NCI-H69 (cell line): ENCODE measurements around the gene C1QTNF5.
A peak's percentile ranks its signal among the peaks of the same experiment; 100 is the strongest.

Source experiments
- DNase-seq: peaks from one replicate; lab custom pipeline; 2025; lab: John Stamatoyannopoulos, UW

C1QTNF5 gene

DNA sequence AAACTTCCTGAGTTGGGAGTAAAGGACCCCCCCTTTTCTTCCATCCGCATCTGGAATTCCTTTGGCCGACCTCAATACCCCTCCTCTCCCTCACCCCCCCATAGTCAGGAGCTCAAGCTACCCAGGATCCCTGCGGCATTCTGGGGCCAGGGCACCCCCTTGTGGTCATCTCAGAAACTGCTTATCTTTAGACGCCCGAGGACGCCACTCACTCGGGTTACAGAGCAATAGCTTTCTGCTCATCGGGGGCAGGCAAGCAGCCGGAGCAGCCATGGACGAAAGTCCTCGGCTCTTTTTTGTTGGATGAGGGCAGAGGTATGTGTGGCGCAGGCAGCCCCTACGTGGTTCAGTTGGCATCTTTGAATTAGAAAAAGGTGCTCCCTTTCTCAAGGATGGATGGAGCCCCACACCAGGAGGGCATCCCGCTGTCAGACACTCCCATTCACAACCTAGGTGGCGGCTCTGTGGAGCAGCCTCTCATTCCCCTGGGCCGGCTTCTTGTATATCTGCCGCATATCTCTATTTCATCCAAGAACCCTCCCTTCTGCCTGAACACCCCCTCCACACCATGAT, 2.3 kb downstream of the C1QTNF5 start:
- peak; percentile 78 for DNase-seq

DNA sequence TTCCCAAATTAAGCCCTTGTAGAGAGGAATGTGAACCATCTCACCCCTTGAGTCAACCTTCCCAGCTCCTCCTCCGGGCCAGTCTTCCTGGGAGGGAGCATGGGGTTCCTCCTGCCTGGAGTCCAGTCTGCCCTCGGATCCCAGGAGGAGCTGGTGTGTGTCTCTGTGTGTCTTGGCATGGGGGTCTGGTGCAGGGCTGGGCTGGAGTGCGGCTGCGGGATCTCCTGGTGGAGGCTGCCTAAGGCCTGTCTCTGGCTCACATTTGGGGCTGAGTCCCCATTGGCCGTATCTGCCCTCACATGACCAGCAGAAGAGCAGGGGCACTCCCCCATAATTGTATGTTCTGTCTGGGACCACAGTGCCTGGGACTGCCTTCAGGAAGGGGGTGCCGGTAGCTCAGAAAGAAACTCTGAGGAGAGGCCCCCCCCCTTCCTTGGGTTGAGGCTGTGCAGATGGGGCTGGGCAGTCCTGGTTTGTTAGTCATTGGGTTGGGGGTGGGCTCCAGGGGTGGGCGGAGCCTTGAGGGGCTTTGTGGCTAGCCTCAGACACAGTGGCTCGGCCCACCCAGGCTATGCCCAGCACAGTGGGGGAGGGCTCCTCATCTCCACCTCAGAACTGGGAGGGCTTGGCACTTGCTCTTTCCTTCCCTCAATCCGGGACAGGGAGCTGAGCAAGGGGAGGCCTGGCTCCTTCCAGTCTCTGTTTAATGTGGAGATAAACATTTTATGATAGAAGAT, 2.9 kb downstream of the C1QTNF5 start:
- DNase-seq, result no peak

DNA sequence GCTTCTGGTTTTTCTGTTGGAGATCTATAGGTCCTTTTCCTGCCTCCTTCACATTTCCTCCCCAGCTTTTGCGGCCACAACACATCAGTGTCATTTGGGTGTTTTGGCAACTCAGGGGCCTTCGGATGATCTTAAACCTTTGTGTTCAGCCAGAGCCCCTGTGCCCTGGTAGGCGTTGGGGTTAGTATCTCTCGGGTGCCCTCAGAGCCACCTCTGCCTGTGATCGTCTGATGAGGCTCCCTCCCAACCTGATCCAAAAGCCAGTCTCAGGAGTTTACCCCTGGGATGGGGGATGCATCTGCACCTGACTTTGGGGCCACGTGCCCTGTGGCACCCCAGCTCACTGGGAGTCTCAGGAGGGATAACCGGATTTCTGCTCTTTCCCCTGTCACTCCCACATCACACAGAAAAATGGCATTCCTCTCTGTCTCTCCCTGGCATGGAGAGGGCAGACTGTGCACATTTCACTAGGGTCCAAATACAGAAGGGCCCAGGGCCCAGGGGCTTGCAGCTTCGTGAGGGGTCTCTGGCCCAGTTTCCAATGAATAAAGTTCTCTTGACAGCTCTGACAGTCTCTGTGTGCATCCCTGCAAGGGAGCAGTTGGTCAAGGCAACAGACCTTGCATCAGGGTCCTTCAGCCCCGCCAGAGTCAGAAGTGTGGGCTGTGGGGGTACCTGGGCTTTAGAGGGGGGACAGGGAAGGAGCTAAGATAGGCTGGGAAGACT, 3.8 kb downstream of the C1QTNF5 start:
- no peak for DNase-seq

DNA sequence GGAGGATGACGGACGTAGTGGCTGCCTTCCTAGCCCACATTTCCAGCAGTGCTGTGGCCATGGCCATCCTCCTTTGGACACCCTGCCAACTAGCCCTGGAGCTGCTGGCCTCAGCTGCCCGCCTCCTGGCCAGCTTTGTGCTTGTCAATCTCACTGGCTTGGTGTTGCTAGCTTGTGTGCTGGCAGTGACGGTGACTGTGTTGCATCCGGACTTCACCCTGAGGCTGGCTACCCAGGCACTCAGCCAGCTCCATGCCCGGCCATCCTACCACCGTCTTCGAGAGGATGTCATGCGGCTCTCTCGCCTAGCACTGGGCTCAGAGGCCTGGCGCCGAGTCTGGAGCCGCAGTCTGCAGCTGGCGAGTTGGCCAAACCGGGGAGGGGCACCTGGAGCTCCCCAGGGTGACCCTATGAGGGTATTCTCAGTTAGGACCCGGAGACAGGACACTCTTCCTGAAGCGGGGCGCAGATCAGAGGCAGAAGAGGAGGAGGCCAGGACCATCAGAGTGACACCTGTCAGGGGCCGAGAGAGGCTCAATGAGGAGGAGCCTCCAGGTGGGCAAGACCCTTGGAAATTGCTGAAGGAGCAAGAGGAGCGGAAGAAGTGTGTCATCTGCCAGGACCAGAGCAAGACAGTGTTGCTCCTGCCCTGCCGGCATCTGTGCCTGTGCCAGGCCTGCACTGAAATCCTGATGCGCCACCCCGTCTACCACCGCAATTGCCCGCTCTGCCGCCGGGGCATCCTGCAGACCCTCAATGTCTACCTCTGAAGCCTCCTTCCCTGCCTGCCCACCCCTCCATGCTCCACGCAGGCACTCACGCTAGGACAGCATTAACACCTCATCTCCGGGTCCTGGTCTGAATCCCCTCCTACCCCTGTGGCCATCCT, 4.8 kb downstream of the C1QTNF5 start:
- no peak for DNase-seq

DNA sequence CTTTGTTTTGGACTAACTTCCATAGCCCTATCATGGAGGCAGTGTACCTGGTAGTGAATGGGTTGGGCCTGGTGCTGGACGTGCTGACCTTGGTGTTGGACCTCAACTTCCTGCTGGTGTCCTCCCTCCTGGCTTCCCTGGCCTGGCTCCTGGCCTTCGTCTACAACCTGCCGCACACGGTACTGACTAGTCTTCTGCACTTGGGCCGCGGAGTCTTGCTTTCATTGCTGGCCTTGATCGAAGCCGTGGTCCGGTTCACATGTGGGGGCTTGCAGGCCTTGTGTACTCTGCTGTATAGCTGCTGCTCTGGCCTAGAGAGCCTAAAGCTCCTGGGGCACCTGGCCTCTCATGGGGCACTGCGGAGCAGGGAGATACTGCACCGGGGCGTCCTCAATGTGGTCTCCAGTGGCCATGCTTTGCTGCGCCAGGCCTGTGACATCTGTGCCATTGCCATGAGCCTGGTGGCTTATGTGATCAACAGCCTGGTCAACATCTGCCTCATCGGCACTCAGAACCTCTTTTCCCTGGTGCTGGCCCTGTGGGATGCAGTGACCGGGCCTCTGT, 5.5 kb downstream of the C1QTNF5 start:
- no peak for DNase-seq

DNA sequence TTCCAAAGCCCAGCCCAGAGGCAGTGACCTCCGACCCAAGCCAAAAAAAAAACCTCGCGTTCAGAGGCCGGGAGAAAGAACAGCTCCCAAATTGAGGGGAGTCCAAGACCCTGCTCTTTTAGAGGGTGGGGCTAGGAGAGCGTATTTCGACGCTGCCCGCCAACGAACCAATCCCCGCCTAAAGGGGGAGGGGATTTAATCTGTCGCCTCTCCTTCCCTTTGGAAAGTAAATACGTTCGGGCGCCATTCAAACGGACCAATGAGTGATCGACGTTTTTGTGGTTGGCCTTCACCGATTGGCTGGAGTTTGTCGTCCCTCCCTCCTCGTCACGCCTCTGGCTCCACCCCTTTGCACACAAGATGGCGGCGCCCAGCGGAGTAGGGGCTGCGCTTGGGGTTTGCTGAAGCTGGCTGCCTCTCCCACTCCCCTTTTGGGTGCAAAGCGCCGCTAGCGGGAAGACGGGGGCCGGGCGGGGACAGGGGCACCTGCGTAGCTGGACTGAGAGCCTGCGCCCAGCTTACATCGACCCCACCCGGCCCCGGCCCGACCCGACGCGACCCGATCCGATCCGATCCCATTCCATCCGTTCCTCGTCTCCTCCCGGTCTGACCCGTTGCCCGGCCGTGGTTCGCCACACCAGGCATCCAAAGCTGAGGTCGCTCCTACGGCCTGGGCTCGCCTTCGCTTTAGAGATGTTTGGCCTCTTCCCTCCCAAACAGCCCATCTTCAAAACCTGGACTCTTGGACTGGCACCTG, 6.3 kb downstream of the C1QTNF5 start, which contains the start of gene RNF26:
Gene RNF26 (plus strand): TSS at position 354 of the 757 bp plus-strand sequence. CDS start 596 bp downstream, outside the sequence.
- peak; percentile 100 for DNase-seq

DNA sequence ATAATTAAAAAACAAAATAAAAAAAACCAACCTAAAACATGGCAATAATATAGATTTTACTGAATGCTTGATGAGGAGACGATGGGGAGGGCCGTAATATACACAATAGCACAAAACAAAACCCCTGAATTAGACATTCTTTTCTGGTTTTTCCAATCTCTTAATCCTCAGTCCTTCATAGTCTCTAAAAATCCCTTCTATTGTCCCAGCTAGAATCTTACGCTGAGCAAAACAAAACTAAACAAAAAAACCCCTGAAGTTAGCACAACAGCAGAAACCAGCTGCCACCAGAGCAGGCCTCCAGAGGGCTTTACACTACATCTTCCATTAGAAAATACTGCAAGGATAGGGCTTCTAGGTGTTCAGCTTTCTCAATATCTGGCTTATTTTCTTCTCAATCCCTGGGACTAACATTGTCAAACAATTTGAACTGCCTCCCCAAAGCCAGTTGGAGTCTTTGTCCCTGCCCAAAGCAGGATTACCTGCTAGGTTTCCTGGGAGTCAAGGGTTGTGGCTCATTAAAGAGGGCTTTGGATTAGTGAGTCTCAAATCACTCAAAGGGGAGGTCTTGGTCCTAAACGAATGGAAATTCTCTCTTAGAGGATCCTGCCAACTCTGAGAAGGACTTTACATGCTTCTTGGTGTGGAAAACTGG, 8.4 kb downstream of the C1QTNF5 start:
- DNase-seq, result no peak

DNA sequence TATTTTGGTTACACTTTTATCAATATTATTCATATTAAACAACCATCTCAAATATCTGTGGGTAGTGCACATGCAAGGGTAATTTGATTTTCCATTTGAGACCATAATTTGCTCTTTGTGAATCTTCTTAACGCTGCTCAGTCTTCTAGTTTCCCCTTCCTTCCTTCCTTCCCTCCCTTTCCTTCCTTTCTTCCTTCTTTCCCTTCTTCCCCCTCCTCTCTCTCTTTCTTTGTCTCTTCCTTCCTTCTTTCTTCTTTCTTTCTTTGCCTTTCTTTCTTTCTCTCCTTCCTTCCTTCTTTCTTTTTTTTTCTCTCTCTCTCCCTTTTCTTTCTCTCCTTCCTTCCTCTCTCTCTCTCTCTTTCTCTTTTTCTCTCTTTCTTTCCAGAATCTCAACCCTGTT, 10.4 kb downstream of the C1QTNF5 start:
- DNase-seq, result no peak

DNA sequence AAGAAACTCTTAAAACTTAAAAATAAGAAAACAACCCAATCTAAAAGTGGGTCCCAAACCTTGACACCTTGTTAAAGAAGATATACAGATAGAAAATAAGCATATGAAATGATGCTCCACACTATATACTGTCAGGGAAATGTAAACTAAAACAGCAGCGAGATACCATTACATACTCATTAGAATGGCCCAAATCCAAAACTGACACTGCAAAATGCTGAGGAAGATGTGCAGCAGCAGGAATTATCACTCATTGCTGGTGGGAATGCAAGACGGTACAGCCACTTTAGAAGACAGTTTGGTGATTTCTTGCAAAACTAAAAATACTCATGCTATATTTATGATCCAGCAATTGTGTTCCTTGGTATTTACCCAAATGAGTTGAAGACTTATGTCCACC, 11.4 kb downstream of the C1QTNF5 start:
- no peak for DNase-seq

DNA sequence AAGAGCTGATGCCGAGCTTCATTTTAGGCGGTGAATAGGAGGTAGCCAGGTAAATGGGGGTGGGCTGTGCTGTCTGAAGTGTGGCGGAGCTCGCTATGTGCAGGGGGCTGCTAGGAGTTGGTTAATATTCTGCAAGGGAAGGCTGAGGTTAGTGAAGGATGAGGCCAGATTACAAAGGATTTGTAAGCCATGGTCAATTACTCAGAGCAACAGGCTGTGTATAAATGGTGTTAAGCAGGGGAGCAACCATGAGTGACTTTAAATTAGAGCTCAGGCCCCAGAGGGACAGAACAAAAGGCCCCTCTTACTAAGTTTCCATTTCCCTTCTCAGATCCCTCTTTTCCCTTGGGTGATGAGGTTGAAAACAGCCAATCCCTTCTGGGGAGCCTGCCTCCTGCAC, 16.5 kb downstream of the C1QTNF5 start:
- peak; percentile 56 for DNase-seq

DNA sequence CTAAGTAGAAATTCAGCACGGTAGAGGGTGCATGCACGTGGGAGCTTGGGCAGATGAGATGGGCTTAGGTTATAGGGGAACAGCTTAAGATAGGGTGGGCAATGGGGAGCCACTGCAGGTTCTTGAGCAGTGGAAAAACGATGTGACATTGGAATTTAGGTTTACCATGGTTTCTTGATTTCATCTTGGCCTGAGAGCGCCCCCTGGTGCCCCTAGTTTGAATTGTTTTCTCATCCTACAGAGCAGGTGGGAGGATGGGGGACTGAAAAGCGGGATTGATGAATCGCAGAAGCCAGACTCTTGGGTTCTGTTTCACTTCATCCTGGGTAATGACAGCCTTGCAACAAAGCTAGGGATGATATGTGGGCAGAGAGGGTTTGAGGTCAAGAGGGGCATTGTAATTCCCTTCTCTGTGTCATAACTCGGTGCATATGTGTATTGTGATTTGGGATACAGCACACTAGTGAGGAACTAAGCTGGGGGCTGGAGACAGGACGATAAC, 17.1 kb downstream of the C1QTNF5 start:
- peak; percentile 86 for DNase-seq

DNA sequence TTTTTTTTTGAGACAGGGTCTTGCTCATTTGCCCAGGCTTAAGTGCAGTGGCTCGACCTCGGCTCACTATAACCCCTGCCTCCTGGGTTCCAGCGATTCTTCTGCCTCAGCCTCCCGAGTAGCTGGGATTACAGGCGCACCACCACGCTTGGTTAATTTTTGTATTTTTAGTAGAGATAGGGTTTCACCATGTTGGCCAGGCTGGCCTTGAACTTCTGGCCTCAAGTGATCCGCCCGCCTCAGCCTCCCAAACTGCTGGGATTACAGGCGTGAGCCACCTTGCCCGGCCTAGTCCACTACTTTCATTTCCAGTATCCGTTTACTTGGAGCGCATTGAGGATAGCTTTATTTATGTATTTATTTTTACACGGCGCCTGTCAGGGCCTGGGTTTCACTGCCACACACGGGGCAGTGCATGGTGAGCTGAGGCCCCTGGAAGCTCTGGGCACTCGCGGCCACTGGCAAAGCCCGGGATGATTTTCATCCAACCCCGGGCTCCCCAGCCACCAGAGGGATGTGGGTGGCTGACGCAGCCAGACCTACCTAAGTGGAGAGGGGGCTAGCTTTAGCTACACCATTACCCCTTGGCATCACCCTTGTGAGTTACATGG, 17.7 kb downstream of the C1QTNF5 start:
- DNase-seq, result no peak

DNA sequence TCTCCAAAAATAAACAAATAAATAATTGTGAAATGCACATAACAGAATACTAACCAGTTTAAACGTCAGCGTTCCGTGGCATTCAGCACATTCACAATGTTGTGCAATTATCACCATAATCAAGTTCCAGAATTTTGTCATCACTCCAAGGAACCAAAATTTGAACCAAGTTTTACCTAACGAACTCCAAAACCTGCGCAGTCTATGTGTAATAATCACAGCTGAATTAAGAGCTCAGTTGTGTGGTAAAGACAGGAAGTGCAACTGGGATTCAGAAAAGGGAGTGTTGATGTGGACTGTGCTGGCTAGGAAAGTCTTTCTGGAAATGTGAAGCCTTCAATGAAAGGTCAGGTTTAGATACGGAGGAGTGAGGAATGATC, 18.3 kb downstream of the C1QTNF5 start:
- peak; percentile 29 for DNase-seq

DNA sequence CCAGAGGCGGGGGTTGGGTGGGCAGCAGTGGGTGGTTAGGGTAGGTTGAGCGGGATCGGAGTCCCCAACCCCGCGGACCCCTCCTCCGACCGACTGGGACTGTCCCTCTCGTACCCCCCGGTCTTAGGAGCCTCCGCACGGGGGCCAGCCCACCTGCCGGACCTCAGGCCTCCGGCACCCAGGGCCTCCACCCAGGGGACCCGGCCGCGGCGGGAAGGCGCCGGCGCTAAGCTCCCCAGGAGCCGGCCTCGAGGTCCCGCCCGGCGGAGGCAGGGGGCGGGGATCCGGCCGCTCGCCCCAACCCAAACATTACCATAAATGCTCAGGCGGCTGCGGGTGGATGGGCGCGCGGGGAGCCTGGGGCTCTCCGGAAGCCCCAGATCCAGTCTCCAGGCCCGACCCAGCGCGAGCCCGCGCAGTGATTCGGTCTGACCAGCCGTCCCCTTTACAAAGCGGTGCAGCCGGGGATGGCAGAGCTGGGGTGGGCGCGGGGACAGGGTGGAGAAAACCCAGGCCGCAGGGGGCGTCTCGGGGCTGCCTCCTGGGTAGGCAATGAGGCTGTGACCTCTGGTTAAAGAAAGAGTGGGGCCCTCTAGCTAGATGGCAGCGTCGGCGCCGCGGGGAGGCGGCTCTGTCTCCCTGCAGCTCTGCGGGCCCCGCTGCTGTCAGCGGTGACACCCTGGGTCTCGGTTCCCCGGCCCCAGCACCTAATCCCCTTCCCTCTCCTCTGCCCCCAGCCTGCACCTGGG, 19.7 kb downstream of the C1QTNF5 start:
- DNase-seq, result peak; percentile 80

DNA sequence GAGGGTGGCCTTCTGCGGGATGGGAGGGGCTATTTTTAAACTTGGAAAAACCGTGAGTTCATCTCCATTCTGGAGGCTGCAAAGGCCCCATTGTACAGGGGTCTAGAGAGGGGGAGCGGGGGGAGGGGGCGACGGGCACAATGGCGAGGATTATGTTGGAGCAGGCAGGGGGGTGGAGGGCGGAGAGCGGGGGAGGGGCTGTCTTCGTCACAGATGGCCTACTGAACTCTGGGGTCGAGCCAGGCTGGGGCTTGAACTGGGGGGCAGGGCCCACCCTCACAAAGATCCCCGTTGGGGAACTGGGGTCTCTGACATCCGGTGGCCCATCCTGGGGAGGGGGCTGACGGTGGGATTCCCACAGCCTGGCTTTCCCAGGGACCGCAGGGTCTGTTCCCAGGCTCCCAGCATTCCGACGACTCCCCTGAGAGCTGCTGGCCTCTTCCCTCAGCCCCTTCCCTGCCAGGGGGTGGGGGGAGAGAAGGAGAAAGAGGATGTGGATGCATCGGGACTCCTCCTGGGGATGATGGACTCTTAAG, 20.4 kb downstream of the C1QTNF5 start:
- DNase-seq, result peak; percentile 44

DNA sequence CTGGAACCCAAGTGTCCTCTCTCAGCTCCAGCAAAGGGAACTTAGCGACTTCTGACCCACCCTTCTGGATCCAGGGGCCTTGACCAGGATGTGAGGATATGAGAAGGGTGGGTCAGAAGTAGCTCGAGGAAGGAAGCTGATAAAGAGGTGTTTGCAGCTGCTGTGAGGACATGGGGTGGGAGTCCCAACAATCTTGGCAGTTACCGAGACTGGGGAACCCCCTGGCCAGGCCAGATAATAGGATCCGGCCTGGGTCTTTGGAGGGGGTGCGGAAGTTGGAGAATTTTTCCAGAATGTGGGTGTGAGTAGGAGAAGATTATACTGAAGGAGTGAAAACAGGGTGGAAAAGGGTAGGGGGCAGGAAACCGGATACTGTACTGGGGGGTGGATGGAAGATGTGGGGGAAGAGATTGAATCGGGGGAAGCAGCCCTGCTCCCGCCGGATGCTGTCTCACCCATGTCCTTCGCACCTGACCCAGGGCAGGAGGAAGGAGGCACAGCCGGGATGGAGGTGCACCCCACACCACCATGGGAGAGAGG, 20.9 kb downstream of the C1QTNF5 start:
- DNase-seq, result peak; percentile 13

DNA sequence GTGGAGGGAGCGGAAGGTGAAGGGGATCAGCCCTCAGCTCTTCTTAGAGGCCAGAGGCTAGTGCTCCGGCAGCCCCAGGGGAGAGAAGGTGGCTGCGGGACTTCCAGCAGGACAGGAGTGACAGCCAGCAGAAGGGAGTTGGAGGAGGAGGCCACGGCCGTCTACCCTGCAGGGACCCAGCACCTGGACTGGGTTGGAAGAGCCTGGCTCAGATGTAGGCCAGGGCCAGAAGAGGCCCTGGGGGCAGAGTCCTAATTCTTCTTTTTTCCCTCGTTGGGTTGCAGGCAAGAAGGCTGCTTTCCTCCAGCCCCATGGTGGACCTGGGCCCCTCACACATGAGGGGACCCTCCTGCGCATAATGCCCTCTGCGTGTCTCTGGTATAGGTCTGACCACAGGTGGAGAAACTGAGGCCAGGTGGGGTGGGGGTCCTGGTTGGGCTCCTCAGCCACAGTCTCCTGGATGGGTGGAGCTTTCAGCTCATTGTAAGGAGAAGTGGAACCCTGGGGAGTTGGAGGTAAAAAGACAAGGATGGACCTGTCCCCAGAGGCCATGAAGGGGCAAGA, 21.5 kb downstream of the C1QTNF5 start:
- DNase-seq, result no peak
